Right ventricle myocardium superior (tissue), 1 donor: Measurements from ENCODE around the gene TTC28. TPM values are rescaled to one million over a fixed set of nuclear protein-coding genes. Genes with fewer than 3 reads are reported as not detected.
"Not testable (repeated sequence)": the region's sequence is repeated elsewhere in the genome, so short reads cannot be mapped to it uniquely, and the experiment has no call there.

Experiments
- ATAC-seq: fragments of 200-7000 bp; cut with Tn5 transposase; one replicate; pipeline ENCODE4 v1.9.1; 2020; ENCODE audit warnings: mild to moderate bottlenecking; ENCODE audit not compliant: poor library complexity
- DNase-seq: peaks from one replicate; pipeline ENCODE4 v3.0.0-alpha.2; 2020
- intact Hi-C: fragments of 100-400 bp; cut with DNase I; formaldehyde crosslinking; loops from one replicate; pipeline ENCODE4 v1.11.2; 2022
- total RNA-seq: library from RNA; stranded (reverse); fragmentation: NEBNext Ultra II Directional; extraction: Animal tissue kit (Norgen Biotek cat#: 25700); gene quantifications from one replicate; pipeline ENCODE4 v1.2.1, GENCODE V29; 2021
- donor health status: DM: no; HTN: yes; CAD: no; lungs with severe emphysema.

The TTC28 gene
- total RNA-seq, 1 donor from 2014 or later, result 12.2 TPM

DNA sequence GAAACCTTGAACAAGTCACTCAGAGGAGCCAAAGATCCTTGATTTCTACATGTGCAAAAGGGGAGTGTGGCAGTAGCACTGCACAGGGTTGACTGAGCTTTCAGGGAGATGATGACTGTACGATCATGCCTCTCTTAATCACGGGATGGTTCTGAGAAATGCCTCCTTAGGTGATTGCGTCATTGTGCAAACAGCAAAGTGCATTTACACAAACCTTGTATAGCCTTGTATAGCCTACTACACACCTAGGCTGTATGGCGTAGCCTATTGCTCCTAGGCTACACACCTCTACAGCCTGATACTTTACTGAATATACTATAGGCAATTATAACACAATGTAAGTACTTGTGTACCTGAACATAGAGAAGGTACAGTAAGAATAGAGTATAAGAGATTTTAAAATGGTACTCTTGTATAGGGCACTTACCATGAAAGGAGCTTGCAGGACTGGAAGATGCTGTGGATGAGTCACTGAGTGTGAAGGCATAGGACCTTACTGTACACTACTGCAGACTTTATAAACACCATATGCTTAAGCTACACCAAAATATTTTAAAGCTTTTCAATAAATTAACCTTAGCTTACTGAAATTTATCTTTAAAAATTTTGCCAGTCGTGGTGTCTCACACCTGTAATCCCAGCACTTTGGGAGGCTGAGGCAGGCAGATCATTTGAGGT, 1.3 kb upstream of the TTC28 start:
- DNase-seq, intact Hi-C loops, ATAC-seq: not testable (repeated sequence)

DNA sequence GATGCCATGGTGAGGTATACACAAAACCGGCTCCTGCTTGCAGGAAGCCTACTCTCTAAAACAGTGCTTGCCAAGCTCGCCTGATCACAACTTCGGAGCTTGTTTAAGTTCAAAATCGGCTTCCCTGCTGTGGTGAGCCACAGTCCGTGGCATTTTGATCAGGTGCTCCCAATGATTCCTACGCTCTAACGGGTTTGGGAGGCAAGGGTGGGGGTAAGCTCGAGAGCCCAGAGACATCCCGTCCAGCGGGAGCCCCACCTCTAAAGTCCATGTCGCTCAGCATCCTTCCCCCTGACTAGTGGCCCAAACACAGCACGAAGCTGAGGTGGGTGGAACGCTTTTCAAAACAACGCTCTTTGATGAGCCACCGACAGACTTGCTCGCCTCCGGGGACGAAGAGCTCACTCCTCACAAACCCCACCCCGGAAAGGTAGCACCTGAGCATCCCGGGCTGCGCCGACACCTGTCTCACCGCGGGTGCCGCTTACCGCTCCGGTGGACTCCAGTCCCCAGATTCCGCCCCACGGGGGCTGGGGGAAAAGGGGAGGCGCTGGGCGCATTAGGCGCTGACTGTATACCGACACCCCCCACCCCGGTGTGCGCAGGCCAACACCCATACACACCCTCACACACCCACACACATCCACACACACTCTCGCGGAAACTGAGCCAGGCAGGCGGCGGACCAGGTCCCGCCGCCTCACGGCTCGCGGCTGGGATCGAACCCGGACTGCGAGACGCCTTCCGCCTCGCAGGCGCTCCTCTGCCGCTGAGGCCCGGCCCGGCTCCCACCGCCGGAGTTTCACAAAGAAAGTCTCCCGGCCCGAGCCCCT, 646 bp downstream of the TTC28 start:
- intact Hi-C loops, ATAC-seq: not testable (repeated sequence)

DNA sequence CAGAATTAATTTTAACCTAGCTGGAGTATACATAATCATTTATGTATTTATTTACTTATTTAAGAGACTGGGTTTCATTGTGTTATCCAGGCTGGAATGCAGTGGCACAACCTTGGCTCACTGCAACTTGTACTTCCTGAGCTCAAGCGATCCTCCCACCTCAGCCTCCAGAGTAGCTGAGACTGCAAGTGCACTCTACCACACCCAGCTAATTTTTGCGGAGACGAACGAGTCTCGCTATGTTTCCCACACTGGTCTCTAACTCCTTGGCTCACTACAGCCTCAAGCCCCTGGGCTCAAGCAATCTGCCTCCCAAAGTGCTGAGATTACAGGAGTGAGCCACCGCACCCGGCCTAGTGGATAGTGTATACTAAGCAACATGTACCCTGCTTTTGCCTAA, 1.5 kb downstream of the TTC28 start:
- ATAC-seq, intact Hi-C loops, DNase-seq: not testable (repeated sequence)

More for the DNA sequence above, 646 bp downstream of the TTC28 start:
- peak; percentile 58 for DNase-seq

DNA sequence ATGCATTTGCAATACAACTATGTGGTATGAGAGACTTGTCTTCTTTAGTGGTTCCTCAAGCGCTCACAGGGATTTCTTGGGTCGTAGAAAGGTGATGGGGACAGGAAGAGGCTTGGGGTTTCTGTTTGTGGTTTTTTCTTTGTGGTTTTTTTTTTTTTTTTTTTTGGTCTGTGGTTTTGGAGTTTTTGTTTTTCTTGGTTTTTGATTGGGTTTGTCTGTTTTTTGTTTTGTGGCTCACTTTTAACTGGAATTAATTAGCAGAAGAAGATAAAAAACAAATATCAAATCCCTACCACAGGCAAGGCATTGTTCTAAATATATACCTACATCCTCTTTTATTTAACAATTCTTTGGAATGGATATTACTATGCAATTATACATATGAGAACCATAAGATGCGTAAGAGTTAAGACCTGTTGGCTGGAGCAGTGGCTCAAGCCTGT, 5.5 kb downstream of the TTC28 start:
- intact Hi-C loops, result no loop called here
- no peak for DNase-seq
- no peak for ATAC-seq

DNA sequence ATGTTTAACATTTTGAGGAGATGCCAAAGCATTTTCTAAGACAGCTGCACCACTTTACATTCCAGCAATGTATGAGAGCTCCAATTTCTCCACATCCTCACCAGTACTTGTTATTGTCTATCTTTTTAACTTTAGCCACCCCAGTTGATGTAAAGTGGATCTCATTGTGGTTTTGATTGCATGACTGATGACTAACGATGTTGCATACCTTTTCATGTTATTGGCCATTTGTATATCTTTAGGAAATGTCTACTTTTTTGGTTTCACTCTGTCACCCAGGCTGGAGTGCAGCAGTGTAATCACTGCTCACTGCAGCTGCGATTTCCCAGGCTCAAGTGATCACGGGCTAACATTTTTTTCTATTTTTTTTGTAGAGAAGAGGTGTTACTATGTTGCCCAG, 8.9 kb downstream of the TTC28 start:
- ATAC-seq (no peak), DNase-seq (no peak)
- intact Hi-C loops, result no loop called here

DNA sequence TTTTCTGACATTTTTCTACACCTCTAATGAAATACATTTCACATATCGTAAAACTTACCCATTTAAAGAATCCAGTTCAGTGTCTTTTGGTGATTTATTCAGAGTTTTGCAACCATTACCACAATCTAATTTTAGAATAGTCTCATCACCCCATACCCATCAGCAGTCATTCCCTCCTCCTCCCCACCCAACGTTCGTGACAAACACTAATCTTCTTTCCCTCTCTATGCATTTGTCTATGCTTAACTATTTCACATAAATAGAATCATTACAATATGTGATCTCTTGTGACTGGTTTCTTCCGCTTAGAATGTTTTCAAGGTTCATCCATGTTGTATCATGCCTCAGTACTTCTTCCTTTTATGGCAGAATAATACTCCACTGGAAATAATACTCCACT, 9.5 kb downstream of the TTC28 start:
- ATAC-seq (no peak), DNase-seq (no peak)
- intact Hi-C loops, result no loop called here

DNA sequence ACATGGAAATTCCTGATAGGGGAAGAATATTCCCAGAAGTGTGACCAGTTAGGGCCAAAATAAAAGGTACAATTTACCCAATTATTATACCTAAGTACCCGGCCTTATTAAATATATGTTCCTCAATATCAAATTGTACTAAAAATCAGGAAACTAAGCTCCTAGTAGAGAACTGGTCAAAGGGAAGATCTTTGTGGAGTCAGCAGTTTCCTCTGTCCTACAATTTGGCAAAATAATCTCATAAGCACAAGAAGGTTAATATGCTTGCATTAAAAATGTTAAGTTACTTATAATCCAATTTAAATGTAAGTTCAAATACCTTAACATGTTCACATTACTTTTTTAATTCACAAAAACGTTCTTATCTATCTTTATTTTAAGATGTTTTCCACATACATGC, 10.3 kb downstream of the TTC28 start:
- DNase-seq, result no peak
- ATAC-seq, result no peak
- intact Hi-C loops, result no loop called here

DNA sequence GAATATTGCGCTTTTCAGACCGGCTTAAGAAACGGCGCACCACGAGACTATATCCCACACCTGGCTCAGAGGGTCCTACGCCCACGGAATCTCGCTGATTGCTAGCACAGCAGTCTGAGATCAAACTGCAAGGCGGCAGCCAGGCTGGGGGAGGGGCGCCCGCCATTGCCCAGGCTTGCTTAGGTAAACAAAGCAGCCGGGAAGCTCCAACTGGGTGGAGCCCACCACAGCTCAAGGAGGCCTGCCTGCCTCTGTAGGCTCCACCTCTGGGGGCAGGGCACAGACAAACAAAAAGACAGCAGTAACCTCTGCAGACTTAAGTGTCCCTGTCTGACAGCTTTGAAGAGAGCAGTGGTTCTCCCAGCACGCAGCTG, 16.1 kb downstream of the TTC28 start:
- intact Hi-C loops, result not testable (repeated sequence)

DNA sequence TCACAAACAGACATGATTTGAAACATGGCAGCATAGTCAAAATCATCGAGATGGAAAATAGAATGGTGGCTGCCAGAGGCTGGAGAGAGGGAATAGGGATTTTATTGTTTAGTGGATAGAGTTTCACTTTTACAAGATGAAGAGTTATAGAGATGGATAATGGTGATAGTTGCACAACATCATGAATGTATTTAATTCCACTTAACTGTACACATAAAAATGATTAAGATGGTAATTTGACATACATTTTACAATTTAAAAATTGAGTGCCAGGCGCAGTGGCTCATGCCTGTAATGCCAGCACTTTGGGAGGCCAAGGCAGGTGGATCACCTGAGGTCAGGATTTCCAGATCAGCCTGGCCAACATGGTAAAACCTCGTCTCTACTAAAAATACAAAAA, 21.2 kb downstream of the TTC28 start:
- ATAC-seq (no peak), DNase-seq (no peak)
- intact Hi-C loops, result no loop called here

More for the DNA sequence above, 16.1 kb downstream of the TTC28 start:
- ATAC-seq, DNase-seq: not testable (repeated sequence)

DNA sequence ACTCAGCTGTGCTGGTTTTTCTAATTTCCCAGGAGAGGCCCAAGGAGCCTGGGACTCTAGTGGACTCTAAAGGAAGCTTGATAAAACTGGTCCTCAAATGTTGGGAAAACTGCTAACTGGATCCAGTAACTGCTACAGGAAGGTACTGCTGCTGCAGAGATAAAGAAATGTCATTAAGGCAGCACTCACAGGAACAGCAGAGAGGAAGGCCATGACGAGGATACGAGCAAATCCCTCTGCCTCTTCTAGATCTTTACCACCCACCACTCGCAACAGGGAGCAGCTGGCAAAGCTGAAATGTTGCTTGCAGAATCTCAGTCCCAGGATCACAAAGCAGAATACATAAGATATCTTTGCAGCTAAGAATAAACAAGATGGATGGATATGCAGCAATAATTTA, 23.5 kb downstream of the TTC28 start:
- ATAC-seq, result no peak

DNA sequence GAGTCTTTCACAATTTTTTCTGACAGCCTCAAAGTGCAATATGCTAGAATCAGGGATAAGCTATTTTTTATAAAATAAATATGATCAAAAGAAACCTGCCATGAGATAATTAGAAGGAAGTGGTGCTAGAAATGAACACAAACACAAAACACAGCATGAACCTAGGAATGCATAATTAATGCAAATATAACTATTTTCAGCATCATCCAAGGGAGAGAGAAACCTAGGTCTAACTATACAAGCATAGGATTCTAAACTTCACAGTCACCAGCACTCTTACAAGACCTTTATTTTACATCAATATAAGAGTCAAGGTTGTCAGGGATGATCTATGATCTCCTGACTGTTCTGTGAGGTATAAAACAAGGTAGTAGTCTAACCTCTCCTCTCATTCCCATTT, 29.2 kb downstream of the TTC28 start:
- DNase-seq (no peak), ATAC-seq (no peak)
- intact Hi-C loops, result no loop called here

More for the DNA sequence above, 23.5 kb downstream of the TTC28 start:
- intact Hi-C loops, result no loop called here
- no peak for DNase-seq

DNA sequence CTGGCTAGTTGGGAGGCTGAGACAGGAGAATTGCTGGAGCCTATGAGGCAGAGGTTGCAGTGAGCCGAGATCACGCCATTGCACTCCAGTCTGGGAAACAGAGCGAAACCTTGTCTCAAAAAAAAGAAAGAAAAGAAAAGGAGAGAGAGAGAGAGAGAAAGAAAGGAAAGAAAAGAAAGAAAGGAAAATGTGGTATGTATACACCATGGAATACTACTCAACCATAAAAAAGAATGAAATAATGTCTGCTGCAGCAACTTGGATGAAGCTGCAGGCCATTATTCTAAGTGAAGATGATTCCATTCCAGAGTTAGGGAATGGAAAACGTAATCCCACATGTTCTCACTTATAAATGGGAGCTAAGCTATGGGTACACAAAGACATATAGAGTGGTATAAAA, 30.8 kb downstream of the TTC28 start:
- no peak for DNase-seq
- intact Hi-C loops, result no loop called here
- no peak for ATAC-seq

DNA sequence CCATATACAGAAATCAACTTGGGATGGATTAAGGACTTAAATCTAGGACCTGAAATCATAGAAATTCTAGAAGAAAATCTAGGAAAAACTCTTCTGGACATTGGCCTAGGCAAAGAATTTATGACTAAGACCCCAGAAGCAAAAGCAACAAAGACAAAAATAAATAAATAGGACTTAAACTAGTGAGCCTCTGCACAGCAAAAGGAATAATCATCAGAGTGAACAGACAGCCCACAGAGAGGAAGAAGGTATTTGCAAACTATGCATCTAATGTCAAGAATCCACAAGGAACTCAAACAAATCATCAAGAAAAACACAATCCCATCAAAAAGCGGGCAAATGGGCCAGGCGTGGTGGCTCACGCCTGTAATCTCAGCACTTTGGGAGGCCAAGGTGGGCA, 32.4 kb downstream of the TTC28 start:
- no peak for DNase-seq
- intact Hi-C loops, result no loop called here
- no peak for ATAC-seq

DNA sequence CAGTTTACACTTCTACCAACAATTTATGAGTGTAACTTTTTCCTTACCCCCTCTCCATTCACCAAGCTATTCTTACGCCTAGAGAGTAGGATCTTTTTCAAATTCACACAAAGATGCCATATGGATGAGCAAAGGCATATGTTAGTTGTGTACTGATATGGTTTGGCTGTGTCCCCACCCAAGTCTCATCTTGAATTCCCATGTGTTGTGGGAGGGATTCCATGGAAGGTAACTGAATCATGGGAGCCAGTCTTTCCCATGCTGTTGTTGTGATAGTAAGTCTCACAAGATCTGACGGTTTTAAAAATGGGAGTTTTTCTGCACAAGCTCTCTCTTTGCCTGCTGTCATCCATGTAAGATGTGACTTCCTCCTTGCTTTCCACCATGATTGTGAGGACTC, 40.3 kb downstream of the TTC28 start:
- ATAC-seq, result no peak
- intact Hi-C loops, result no loop called here

DNA sequence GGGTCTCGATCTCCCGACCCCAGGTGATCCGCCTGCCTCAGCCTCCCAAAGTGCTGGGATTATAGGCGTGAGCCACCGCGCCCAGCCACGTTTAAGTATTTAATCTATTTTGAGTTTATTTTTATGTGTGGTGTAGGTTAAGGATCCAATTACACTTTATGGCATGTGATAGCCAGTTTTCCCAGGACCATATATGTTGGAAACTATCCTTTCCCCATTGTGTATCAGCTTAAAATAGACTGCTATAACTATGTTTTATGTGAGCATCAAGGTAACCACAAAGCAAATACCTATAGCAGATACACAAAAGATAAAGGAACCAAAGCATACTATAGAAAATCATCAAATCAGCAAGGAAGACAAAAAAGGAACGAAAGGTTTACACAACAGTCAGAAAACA, 42.4 kb downstream of the TTC28 start:
- intact Hi-C loops, result no loop called here
- no peak for DNase-seq

More for the DNA sequence above, 40.3 kb downstream of the TTC28 start:
- no peak for DNase-seq

DNA sequence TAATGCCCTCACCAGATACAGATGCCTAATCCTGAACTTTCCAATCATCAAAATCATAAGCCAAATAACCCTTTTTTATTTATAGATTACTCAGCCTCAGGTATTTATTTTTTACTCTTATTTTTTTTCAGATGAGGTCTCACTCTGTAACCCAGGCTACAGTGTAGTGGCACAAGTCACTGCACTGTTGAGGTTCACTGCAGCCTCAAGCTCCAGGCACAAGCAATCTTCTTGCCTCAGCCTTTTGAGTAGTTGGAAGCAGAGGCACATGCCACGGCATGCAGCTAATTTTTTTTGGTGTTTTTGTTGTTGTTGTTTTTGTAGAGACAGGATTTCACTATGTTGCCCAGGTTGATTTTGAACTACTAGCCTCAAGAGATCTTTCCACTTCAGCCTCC, 49.5 kb downstream of the TTC28 start:
- no peak for ATAC-seq
- intact Hi-C loops, result no loop called here

More for the DNA sequence above, 42.4 kb downstream of the TTC28 start:
- ATAC-seq, result no peak

DNA sequence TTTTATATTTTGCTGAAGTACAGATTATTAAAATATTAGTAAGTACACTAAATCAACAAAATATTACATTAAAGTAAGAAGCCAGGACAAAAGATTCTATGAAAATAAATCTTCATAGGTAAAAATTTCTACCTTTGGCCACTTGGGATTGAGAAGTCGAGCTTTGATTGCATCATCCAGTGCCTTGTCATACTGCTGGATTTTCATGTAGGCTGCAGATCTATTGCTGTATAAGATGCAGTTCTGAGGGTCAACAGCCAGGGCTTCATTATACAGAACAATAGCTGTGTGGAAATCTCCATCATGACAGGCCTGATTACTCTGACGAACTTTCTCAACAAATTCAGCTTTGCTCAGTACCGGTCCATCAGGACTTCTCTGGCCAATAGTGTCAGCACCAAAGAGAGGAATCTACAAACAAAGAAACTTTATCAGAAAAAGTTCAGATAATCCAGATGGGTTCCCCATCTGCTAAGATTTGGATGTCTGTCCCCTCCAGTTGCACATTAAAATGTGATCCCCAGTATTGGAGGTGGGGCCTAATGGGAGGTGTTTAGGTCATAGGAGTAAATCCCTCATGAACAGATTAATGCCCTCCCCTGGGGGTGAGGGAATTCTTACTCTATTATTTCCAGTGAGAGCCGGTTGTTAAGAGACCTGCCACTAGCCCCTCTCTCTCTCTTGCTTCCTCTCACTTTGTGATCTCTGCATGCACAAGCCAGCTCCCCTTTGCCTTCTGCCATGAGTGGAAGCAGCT, 50.0 kb downstream of the TTC28 start:
- DNase-seq, result no peak
- intact Hi-C loops, result no loop called here
- no peak for ATAC-seq

More for the DNA sequence above, 49.5 kb downstream of the TTC28 start:
- no peak for DNase-seq

DNA sequence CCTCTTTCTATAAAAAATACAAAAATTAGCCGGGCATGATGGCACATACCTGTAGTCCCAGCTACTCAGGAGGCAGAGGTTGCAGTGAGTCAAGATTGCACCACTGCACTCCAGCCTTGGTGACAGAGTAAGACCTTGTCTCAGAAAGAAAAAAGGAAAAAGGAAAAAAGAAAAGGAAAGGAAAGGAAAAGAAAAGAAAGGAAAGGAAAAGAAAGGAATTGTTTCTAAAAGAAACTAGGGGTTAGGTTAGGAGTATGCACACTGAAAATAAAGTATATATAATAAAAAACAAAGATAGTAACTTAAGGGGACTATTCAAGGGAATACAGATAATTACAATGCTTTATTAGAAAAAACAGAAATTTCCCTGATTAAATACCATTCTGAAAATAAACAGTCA, 50.9 kb downstream of the TTC28 start:
- ATAC-seq (no peak), DNase-seq (no peak)
- intact Hi-C loops, result no loop called here

DNA sequence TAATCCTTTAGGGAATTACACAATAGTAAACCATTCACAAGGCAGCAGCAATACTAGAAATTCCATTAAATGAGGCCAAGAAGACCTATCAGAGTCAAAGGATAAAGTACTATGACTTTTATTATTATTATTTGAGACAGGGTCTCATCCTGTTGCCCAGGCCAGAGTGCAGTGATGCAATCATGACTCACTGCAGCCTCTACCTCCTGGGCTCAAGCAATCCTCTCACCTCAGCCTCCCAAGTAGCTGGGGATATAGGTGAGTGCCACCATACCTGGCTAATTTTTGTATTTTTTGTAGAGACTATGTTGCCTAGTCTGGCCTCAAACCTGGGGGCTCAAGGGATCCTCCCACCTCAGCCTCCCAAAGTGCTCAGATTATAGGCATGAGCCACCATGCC, 51.8 kb downstream of the TTC28 start:
- DNase-seq (no peak), ATAC-seq (no peak)
- intact Hi-C loops, result no loop called here
